ENCODE results near the gene CAP1. TPM values are rescaled to one million over a fixed set of nuclear protein-coding genes. Genes with fewer than 3 reads are reported as not detected.

CAP1 gene
- total RNA-seq, 1 donor from 2014 or later: 66.0 TPM

DNA sequence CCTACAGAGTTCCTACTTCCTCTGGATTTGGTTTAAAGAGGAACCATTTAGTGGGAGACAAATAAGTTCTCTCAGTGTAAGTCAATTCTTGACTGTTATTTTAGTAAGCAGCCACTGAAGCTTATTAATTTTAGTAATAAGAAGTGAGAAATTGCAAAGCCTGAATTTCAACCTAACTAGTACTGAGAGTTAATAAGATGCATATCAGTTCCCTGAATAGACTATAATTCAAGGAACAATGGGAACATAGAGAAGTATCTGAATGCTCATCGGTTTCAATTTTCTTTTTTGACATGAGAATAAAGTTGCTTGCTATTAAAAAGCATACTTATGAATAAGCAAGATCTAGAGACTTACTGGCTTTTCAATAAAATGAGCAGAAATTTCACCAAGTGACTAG lies 64.5 kb downstream of the CAP1 start:
- no peak overlapping the region for H3K4me3 ChIP-seq
- TF ChIP-seq, protein P1, sequence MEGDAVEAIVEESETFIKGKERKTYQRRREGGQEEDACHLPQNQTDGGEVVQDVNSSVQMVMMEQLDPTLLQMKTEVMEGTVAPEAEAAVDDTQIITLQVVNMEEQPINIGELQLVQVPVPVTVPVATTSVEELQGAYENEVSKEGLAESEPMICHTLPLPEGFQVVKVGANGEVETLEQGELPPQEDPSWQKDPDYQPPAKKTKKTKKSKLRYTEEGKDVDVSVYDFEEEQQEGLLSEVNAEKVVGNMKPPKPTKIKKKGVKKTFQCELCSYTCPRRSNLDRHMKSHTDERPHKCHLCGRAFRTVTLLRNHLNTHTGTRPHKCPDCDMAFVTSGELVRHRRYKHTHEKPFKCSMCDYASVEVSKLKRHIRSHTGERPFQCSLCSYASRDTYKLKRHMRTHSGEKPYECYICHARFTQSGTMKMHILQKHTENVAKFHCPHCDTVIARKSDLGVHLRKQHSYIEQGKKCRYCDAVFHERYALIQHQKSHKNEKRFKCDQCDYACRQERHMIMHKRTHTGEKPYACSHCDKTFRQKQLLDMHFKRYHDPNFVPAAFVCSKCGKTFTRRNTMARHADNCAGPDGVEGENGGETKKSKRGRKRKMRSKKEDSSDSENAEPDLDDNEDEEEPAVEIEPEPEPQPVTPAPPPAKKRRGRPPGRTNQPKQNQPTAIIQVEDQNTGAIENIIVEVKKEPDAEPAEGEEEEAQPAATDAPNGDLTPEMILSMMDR (IDR thresholded peaks at IDR 0.05; ENCODE audit: borderline replicate concordance): no peak
- no peak for DNase-seq

DNA sequence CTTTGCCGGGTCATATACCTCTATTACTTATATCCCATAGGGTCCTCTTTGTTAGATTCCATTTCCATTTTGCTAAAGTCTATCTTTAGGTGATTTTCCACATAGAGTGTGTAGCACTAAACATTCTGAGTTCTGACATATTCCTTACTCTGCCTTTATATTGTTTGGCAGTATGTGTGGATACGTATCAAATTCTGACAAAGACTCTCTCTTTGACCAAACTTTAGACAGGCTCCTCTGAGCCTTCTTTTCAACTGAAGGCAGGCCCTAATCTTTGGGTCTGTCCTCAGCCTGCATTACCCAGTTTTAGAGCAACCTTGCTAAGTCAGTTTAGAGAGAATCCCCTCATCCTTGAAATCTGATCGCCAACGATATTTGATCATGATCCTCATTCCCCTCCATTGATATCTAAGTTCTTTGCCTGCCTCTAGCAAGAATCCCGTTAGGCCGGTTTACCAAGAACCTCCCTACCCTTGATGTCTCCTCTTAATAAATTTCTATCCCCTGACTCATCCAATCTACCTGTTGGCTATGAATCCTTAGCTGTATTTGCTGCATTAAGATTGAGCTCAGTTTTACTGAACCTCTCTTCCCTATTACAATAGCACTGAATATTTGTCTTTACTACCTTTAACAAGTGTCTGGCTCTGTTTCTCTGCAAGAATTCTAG lies 66.9 kb downstream of the CAP1 start:
- H3K36me3 ChIP-seq: no peaks in the 10 kb centered on the region
- TF ChIP-seq, protein P1 (IDR thresholded peaks at IDR 0.05; ENCODE audit: borderline replicate concordance): no peak
- H3K27ac ChIP-seq (replicated peaks): no peak overlapping the region
- H3K27me3 ChIP-seq (ENCODE audit: low read depth): peaks cover 41% of the 10 kb centered on the region
- H3K9me3 ChIP-seq (replicated peaks): peaks cover 38% of the 10 kb centered on the region
- no peaks in the 10 kb centered on the region for H3K4me1 ChIP-seq
- no peak overlapping the region for H3K4me3 ChIP-seq
- intact Hi-C loops (cut with micrococcal nuclease): no loop called here
- DNase-seq: no peak

More for the DNA sequence above, 64.5 kb downstream of the CAP1 start:
- Histone ChIP-seq H3K9me3 (replicated peaks) (peaks cover 19% of the 10 kb centered on the region), H3K4me1 (no peaks in the 10 kb centered on the region), H3K27ac (replicated peaks) (no peak overlapping the region), H3K36me3 (no peaks in the 10 kb centered on the region), H3K27me3 (ENCODE audit: low read depth) (peaks cover 30% of the 10 kb centered on the region)
- intact Hi-C loops (cut with micrococcal nuclease): no loop called here

DNA sequence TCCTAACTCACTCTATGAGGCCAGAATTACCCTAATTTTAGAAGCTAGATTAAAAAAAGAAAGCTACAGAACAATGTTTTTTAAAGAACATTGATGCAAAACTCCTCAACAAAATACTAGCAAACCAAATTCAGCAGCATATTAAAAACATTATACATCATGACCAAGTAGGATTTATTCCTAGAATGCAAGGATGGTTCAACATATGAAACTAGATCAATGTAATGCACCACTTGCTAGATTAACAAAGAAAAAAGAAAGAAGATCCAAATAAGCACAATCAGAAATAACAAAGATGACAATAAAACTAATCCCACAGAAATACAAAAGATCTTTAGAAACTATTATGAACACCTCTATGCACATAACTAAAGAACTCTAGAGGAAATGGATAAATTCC lies 69.9 kb downstream of the CAP1 start:
- intact Hi-C loops (cut with micrococcal nuclease): no loop called here
- no peak for DNase-seq

DNA sequence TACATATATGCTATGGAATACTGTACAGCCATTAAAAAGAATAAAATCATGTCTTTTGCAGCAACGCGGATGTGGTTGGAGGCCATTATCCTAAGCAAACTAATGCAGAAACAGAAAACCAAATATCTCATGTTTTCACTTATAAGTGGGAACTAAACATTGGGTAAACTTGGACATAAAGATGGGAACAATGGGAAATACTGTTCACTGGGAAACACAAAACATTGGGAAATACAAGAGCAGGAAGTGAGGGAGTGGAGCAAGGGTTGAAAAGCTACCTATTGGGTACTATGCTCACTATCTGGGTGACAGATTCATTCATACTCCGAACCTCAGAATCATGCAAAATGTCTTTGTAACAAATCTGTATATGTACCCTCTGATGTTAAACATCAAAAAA lies 73.9 kb downstream of the CAP1 start:
- TF ChIP-seq, protein P1 (IDR thresholded peaks at IDR 0.05; ENCODE audit: borderline replicate concordance): no peak
- Histone ChIP-seq H3K36me3 (no peaks in the 10 kb centered on the region), H3K27ac (replicated peaks) (no peak overlapping the region), H3K4me3 (no peak overlapping the region), H3K9me3 (replicated peaks) (peaks cover 25% of the 10 kb centered on the region), H3K27me3 (ENCODE audit: low read depth) (peaks cover 71% of the 10 kb centered on the region), H3K4me1 (no peaks in the 10 kb centered on the region)
- intact Hi-C loops (cut with micrococcal nuclease): no loop called here
- DNase-seq: no peak

More for the DNA sequence above, 69.9 kb downstream of the CAP1 start:
- no peaks in the 10 kb centered on the region for H3K4me1 ChIP-seq
- H3K4me3 ChIP-seq: no peak overlapping the region
- peaks cover 25% of the 10 kb centered on the region for H3K9me3 ChIP-seq (replicated peaks)
- TF ChIP-seq, protein P1 (IDR thresholded peaks at IDR 0.05; ENCODE audit: borderline replicate concordance): no peak
- H3K27me3 ChIP-seq (ENCODE audit: low read depth): peaks cover 45% of the 10 kb centered on the region
- H3K36me3 ChIP-seq: no peaks in the 10 kb centered on the region
- no peak overlapping the region for H3K27ac ChIP-seq (replicated peaks)

DNA sequence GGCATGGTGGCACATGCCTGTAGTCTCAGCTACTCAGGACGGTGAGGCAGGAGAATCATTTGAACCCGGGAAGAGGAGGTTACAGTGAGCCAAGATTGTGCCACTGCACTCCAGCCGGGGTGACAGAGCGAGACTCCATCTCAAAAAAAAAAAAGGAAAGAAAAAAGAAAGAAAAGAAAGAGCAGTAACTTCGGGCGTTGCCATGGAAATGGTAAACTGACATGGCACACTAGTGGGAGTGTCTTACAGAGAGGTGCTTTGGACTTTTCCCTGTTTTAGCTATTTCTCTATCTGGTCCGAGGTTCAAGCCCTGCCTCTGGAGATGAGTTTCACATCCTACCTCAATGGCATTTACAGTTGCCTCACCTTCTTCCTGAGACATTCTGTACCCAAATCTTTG lies 79.6 kb downstream of the CAP1 start:
- TF ChIP-seq, protein P1 (IDR thresholded peaks at IDR 0.05; ENCODE audit: borderline replicate concordance): no peak
- intact Hi-C loops (cut with micrococcal nuclease): no loop called here
- Histone ChIP-seq H3K27ac (replicated peaks) (no peak overlapping the region), H3K27me3 (ENCODE audit: low read depth) (peaks cover 56% of the 10 kb centered on the region), H3K4me1 (no peaks in the 10 kb centered on the region), H3K36me3 (no peaks in the 10 kb centered on the region), H3K4me3 (no peak overlapping the region), H3K9me3 (replicated peaks) (no peaks in the 10 kb centered on the region)
- no peak for DNase-seq

Other genes with a start within 250 kb of the CAP1 start
- gene TRIT1, start 157.2 kb upstream of the CAP1 start, total RNA-seq: 12.5 TPM
- 0.44 TPM for gene MYCL, start 138.8 kb upstream of the CAP1 start, total RNA-seq
- gene MFSD2A, start 85.6 kb upstream of the CAP1 start, total RNA-seq: 0.22 TPM
- gene PPT1, start 56.5 kb downstream of the CAP1 start, total RNA-seq: 37.7 TPM
- gene RLF, start 120.7 kb downstream of the CAP1 start, total RNA-seq: 13.2 TPM
- gene TMCO2, start 207.2 kb downstream of the CAP1 start, total RNA-seq: not detected
- 33.8 TPM for gene ZMPSTE24, start 217.5 kb downstream of the CAP1 start, total RNA-seq

All from left ventricle myocardium inferior (tissue), 1 donor.